ENCODE measurements around the gene PVALB. TPM values are rescaled to one million over a fixed set of nuclear protein-coding genes. Genes with fewer than 3 reads are reported as not detected.
A peak's percentile ranks its signal among the peaks of the same experiment; 100 is the strongest.

Gene PVALB, protein sequence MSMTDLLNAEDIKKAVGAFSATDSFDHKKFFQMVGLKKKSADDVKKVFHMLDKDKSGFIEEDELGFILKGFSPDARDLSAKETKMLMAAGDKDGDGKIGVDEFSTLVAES
- not detected for total RNA-seq
- long read RNA-seq: 0 reads

- intact Hi-C loops (cut with micrococcal nuclease): no loop called here
- DNase-seq (peak; percentile 57), ATAC-seq (peak; percentile 90)
Observed at GRCh38 chr22:36816636-36817524, at the start of gene PVALB. TSS of gene PVALB (minus strand) at chr22:36817035. CDS start at chr22:36817005, 30 bp downstream.

DNA sequence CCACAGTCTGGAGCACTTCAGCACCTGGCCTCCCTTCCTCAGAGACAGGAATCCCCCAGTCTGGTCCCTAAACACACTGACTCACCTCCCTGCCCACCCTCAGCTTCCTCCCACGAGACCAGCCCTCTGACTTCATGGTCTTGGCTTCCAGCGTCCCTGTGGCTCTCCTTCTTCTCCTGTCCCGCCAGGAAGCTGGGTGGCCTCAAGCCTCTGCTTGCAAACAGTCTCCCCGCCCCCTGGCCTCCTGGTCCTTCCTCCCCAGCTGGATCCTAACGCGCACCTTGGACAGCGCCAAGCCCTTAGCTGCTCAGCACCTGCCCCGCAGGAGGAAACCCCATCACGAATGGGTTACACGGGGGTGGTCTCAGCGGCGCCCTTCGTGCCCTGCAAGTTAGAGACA, 48.5 kb upstream of the PVALB start:
- ATAC-seq (no peak), DNase-seq (no peak)
- intact Hi-C loops (cut with micrococcal nuclease): no loop called here

DNA sequence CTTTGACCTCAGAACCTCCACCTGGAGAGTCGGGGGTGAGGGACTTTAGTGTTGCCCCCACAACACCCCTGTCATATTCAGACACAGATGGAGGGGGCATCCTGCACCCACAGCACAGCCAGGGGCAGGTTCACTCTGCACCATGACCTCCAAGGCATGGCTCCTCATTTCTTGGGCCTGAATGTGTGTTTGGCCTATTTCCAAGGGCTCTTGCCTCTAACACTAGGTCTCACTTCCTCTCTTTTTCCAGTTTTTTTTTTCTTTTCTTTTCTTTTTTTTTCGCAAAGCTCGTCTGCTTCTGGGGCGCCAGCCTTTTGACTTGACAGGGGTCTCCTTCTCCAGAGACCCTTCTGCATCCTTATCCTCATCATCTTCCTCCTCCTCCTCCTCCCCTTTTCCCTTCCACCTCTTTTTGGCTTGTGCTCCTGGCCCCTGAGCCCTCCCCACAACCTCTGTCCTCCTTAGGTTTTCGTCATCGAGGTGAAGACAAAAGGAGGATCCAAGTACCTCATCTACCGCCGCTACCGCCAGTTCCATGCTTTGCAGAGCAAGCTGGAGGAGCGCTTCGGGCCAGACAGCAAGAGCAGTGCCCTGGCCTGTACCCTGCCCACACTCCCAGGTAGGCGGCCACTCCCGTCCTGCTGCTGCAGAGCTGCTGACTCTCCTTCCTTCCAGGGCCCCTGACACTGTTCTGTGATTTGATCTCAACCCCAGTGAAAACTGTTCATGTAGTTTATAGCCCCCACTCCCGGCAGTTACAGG, 47.8 kb upstream of the PVALB start:
- ATAC-seq: no peak
- intact Hi-C loops (cut with micrococcal nuclease): no loop called here

DNA sequence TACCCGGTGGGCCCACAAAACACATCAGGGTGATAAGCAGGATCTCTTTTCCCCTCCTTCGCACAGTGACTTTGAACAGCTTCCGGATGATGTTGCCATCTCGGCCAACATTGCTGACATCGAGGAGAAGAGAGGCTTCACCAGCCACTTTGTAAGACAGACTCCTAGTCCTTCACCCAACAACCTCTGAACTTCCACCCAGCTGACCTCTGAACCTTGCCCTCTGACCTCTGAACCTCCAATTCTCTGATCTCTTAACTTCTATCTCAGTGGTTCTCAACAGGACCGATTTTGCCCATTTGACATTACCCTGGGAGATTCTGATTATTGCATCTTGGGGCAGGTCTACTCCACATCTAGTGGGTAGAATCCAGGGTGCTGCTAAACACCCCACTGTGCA, 47.1 kb upstream of the PVALB start:
- DNase-seq: no peak
- intact Hi-C loops (cut with micrococcal nuclease): no loop called here
- no peak for ATAC-seq

More for the DNA sequence above, 47.8 kb upstream of the PVALB start:
- no peak for DNase-seq

- DNase-seq: no peak
- intact Hi-C loops (cut with micrococcal nuclease): no loop called here
- ATAC-seq: no peak
Observed at GRCh38 chr22:36863281-36863680, 46.4 kb upstream of the PVALB start.

- peak; percentile 67 for ATAC-seq
- peak; percentile 51 for DNase-seq
- intact Hi-C loops (cut with micrococcal nuclease): no loop called here
Observed at GRCh38 chr22:36862251-36863242, 45.7 kb upstream of the PVALB start.

DNA sequence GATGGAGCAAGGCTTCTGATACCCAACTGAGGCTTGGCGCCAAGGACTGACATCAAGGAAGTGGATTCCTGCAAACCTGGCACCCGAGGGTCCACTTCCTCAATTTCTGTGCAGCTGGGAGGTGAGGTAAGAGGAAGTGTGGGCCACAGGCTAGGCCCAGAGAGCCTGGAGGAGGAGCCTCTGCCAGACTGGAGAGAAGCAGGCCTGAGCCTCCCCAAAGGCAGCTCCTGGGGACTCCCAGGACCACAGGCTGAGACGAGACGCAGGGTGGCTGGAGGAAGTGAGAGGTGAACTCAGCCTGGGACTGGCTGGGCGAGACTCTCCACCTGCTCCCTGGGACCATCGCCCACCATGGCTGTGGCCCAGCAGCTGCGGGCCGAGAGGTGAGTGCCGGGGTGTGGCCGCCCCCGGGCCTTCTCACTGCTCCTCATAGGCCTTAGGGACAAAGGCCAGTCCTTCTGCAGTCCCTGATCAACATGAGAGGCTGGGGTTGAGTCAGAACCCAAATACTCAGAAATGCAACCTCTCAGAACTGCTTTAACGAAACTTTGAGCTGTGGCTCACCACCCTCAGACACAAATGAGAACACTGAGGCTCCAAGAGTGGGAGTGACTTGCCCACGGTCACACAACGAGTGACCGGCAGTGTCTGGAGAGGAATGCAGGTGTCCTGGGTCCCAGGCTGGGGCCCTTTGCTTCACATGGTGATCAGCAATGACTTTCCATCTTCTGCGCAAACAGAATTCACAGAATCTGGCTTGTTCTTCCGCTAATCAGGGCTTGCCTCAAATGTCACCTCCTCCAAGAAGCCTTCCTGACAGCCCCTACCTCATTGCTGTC, 44.2 kb upstream of the PVALB start, which contains the start of gene NCF4:
Gene NCF4, plus strand, starts transcription at position 186 of the 839 bp plus-strand sequence. Its CDS starts 166 bp downstream, at position 352.
- intact Hi-C loops (cut with micrococcal nuclease): no loop called here
- peak; percentile 69 for DNase-seq
- peak; percentile 67 for ATAC-seq

- ATAC-seq (no peak), DNase-seq (no peak)
- intact Hi-C loops (cut with micrococcal nuclease): no loop called here
Observed at GRCh38 chr22:36860438-36860820, 43.6 kb upstream of the PVALB start.

DNA sequence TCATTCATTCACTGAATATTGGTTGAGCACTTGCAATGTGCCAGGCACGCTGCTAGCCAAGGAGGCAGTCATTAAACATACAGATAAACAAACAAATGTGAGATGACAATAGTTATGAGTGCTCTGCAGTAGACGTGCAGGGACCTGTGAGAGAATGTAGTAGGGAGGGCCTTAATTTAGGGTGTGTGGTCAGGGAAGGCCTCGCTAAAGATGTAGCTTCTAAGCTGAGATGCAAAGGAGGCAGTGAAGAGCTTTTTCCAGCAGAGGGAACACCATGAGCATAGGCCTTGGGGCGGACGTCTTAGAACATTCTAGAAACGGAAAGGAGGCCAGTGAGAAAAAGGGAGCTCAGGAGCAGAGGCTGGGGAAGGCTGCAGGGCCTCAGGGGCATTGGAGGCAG, 43.2 kb upstream of the PVALB start:
- DNase-seq: no peak
- intact Hi-C loops (cut with micrococcal nuclease): no loop called here

GRCh38 chr22:36858966-36859365, 42.1 kb upstream of the PVALB start:
- DNase-seq (no peak), ATAC-seq (no peak)
- intact Hi-C loops (cut with micrococcal nuclease): loop anchor here (5.0 kb wide), 1 partner anchor 312 kb away; no protein-coding TSS in a partner anchor

More for the DNA sequence above, 43.2 kb upstream of the PVALB start:
- no peak for ATAC-seq

DNA sequence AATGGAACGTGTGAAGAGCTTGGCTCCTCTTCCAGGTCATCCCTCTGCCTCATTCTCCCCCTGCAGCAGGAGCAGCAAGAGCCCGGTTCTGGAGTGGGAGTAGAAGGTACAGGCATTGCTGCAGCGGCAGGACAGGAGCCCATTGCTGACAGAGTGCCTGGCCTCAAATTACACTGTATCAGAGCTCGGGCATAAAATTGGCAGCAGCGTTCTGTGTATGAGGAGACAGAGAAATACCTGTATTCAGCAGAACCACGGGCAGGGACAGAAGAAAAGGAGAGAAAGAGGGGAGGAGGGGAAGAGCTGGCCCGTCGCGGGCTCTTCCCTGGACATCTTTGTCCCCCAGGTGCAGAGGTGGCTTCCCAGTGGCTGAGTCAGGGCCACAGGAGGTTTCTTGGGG, 41.3 kb upstream of the PVALB start:
- DNase-seq (no peak), ATAC-seq (no peak)
- intact Hi-C loops (cut with micrococcal nuclease): loop anchor here (5.0 kb wide), 1 partner anchor 311 kb away; no protein-coding TSS in a partner anchor

GRCh38 chr22:36856792-36857135, 39.9 kb upstream of the PVALB start:
- intact Hi-C loops (cut with micrococcal nuclease): loop anchor here (5.0 kb wide), 1 partner anchor 309 kb away; no protein-coding TSS in a partner anchor
- DNase-seq: no peak
- ATAC-seq: no peak

- intact Hi-C loops (cut with micrococcal nuclease): loop anchor here (5.0 kb wide), 1 partner anchor 309 kb away; no protein-coding TSS in a partner anchor
- ATAC-seq (peak; percentile 92), DNase-seq (peak; percentile 94)
Observed at GRCh38 chr22:36856121-36856791, 39.4 kb upstream of the PVALB start.

- intact Hi-C loops (cut with micrococcal nuclease): loop anchor here (5.0 kb wide), 1 partner anchor 308 kb away; no protein-coding TSS in a partner anchor
- ATAC-seq: no peak
- DNase-seq: no peak
Observed at GRCh38 chr22:36855478-36855877, 38.6 kb upstream of the PVALB start.

DNA sequence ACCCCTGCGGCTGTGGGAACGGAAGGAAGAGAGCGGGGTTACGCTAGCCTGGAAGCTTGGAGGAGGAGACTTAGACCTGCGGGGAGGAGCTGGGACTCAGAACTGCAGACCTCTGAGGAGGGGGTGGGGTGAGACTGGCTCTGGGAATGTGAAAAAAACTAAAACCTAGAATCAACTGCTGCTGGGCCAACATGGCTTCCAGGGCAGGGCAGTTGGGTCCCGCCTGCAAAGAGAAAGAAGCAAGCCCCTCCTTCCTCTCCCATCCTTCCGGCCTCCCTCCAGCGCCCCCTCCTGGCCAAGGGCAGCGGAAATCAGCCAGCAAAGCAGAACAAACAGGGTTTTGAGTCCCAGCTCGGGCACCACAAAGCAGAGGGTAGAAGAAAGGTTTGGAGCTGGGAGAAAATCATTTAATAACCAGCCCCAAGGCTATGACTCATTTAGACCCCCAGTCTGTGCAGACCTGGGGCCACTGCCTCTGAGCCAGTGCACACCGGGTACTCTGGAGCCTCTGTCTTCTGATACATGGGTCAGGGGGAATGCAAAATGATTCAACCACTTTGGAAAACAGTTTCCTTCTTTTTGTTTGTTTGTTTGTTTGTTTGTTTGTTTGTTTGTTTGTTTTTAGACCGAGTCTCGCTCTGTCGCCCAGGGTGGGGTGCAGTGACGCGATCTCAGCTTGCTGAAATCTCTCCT, 36.7 kb upstream of the PVALB start:
- intact Hi-C loops (cut with micrococcal nuclease): no loop called here
- ATAC-seq (peak; percentile 31), DNase-seq (peak; percentile 81)
